Activated CD4-positive, alpha-beta T cell treated with anti-CD3 and anti-CD28 coated beads for 36 hours (primary cell): ENCODE measurements around the gene MED7. TPM values are rescaled to one million over a fixed set of nuclear protein-coding genes. Genes with fewer than 3 reads are reported as not detected.
A peak's percentile ranks its signal among the peaks of the same experiment; 100 is the strongest.

ENCODE experiments used
- ATAC-seq: fragments of 200-7000 bp; cut with Tn5 transposase; one replicate; pipeline ENCODE4 v1.10.0; 2021; ENCODE audit warnings: mild to moderate bottlenecking, moderate library complexity
- CTCF ChIA-PET: fragments of 350-600 bp; sonication (Branson Sonifier 250); formaldehyde crosslinking; loops from one replicate; lab custom pipeline; 2021; ENCODE audit warnings: antibody characterized with exemption; lab: Charles Lee
- POLR2A ChIA-PET: fragments of 350-600 bp; sonication (Branson Sonifier 250); formaldehyde crosslinking; loops from one replicate; lab custom pipeline; 2021; ENCODE audit warnings: antibody characterized with exemption, inconsistent platforms; lab: Charles Lee
- DNase-seq: peaks from one replicate; pipeline ENCODE4 v3.0.0-alpha.2; 2020
- H3K27ac Mint-ChIP-seq: one replicate; pipeline ENCODE4 v1.8.0; 2021; ENCODE audit warnings: mixed read lengths
- H3K27me3 Mint-ChIP-seq: one replicate; pipeline ENCODE4 v1.8.0; 2021; ENCODE audit warnings: mixed read lengths
- H3K36me3 Mint-ChIP-seq: one replicate; pipeline ENCODE4 v1.8.0; 2021; ENCODE audit warnings: low read depth, mixed read lengths
- H3K4me1 Mint-ChIP-seq: one replicate; pipeline ENCODE4 v1.8.0; 2021; ENCODE audit warnings: mixed read lengths
- H3K4me3 Mint-ChIP-seq: one replicate; pipeline ENCODE4 v1.8.0; 2021; ENCODE audit warnings: mild to moderate bottlenecking, moderate library complexity, mixed read lengths
- H3K9me3 Mint-ChIP-seq: one replicate; pipeline ENCODE4 v1.8.0; 2021; ENCODE audit warnings: low read depth, mixed read lengths
- intact Hi-C, 2 experiments: fragments of 100-400 bp; cut with DNase I in 1 of 2; cut with micrococcal nuclease in 1 of 2; formaldehyde crosslinking; loops; one replicate each; pipeline versions ENCODE4 v1.14.2 to v1.15.1; 2022 to 2024; cut with DNase I, micrococcal nuclease
- total RNA-seq, 2 experiments: library from RNA; stranded (reverse); gene quantifications; one replicate each; pipeline ENCODE4 v1.2.3, GENCODE V29; 2021

MED7 gene
- total RNA-seq, 2 experiments from 2014 or later = 10.0 to 16.9 TPM

DNA sequence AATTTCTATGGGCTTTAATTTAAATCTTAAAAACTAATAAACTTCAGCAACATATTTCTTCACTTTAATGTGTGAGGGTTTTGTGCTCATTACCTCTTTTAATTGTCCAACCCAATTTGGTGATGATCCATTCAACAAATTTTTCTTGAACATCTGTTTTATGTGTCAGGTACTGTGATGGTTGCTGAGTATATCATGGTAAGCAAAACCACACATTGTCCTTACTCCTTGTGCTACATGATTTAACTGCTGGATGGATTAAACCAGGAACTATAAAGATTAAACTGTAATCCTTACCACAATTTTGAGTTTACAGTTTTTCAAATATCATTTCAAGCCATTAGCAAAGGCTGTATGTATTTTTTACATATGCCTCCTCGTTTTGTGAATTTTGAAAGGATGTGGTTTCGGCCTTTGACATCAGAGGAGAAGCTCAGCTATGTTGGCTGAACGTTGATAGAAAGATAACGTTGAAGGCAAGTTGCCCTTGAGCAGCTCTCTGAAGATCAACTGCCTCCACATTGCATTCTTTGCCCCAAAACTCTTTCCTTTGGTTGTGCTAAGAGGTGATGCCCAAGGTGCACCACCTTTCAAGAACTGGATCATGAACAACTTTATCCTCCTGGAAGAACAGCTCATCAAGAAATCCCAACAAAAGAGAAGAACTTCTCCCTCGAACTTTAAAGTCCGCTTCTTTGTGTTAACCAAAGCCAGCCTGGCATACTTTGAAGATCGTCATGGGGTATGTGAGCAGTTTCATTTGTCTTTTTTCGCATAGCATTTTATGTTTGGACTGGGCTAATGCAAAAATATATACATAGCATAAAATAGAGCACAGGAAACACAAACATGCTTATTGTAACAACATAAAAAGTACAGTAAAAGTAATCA lies 38.0 kb upstream of the MED7 start, which contains the start of gene ITK:
Gene ITK, plus strand, starts transcription at position 467 of the 891 bp plus-strand sequence. Its CDS starts 138 bp downstream, at position 605.
- Mint-ChIP-seq H3K27ac (peak within 1 kb of the TSS; percentile 100), H3K36me3 (peaks cover 46% of the 10 kb centered on the region), H3K4me3 (peak within 1 kb of the TSS; percentile 93), H3K9me3 (no peaks in the 10 kb centered on the region), H3K27me3 (no peaks in the 10 kb centered on the region), H3K4me1 (peaks cover 43% of the 10 kb centered on the region)
- ChIA-PET CTCF (interaction anchor here (0.5 to 5.3 kb wide), 16 partner anchors 6 to 88 kb away, joined by 3 to 33 read pairs (median 6); no protein-coding TSS in a partner anchor), POLR2A (interaction anchor here (0.6 to 2.3 kb wide), 10 partner anchors 9 to 93 kb away, joined by 3 to 10 read pairs (median 4); partner anchors contain the start of gene MED7)
- ATAC-seq (peak; percentile 45), DNase-seq (peak; percentile 52)
- intact Hi-C loops = loop anchor here (1.0 to 2.0 kb wide), 7 partner anchors 8 to 92 kb away; no protein-coding TSS in a partner anchor

DNA sequence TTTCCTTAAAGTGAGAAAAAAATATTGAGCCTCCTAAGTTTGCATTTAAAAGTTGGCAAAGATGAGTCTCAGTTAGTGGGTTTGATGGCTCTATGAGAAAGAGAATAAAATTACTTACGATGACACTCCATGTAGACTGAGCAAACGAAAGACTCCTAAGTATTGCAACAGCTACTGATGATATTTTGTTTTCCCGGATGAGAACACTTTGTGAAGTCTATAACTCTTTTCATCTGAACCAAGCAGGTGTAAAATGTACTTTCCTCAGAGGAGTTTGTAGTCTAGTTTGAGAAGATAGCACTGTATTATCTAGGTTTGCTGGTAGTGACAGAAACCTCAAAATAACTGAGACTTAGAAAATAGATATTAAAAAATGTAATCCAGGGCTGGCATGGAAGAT lies 36.3 kb upstream of the MED7 start:
- ATAC-seq (peak; percentile 10), DNase-seq (no peak)
- Mint-ChIP-seq H3K27me3 (no peaks in the 10 kb centered on the region), H3K27ac (peak overlapping the region; percentile 100), H3K4me1 (peaks cover 58% of the 10 kb centered on the region), H3K4me3 (peak overlapping the region; percentile 93), H3K36me3 (peaks cover 30% of the 10 kb centered on the region), H3K9me3 (no peaks in the 10 kb centered on the region)
- ChIA-PET POLR2A (interaction anchor here (0.6 to 2.3 kb wide), 5 partner anchors 10 to 43 kb away, joined by 3 to 10 read pairs (median 3); no protein-coding TSS in a partner anchor), CTCF (interaction anchor here (0.5 to 5.0 kb wide), 6 partner anchors 11 to 89 kb away, joined by 3 to 24 read pairs (median 6); no protein-coding TSS in a partner anchor)
- intact Hi-C loops = loop anchor here in 1 of 2 experiments (1.0 kb wide), 1 partner anchor 20 kb away; no protein-coding TSS in a partner anchor

DNA sequence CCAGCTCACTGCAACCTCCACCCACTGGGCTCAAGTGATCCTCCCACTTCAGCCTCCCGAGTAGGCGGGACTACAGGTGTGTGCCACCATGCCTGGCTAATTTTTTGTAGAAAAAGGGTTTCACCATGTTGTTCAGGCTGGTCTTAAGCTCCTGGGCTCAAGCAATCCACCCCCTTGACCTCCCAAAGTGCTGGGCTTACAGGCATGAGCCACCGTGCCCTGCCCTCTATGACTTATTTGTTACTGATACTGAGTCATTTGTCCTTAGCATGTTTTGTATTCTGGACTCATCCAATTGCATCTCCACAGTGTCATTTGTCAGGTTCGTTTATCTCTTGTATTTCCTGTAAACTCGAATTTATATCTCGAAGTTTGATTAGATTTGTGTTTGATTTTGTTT lies 35.3 kb upstream of the MED7 start:
- no peaks in the 10 kb centered on the region for H3K9me3 Mint-ChIP-seq
- ChIA-PET CTCF (interaction anchor here (0.6 to 1.2 kb wide), 3 partner anchors 9 to 21 kb away, joined by 3 to 6 read pairs (median 3); no protein-coding TSS in a partner anchor), POLR2A (no interaction called here)
- peak; percentile 55 for ATAC-seq
- peak overlapping the region; percentile 93 for H3K4me3 Mint-ChIP-seq
- peak overlapping the region; percentile 100 for H3K27ac Mint-ChIP-seq
- no peaks in the 10 kb centered on the region for H3K27me3 Mint-ChIP-seq
- peaks cover 64% of the 10 kb centered on the region for H3K4me1 Mint-ChIP-seq
- peaks cover 21% of the 10 kb centered on the region for H3K36me3 Mint-ChIP-seq
- peak; percentile 60 for DNase-seq
- intact Hi-C loops = loop anchor here in 1 of 2 experiments (1.0 kb wide), 1 partner anchor 19 kb away; no protein-coding TSS in a partner anchor

DNA sequence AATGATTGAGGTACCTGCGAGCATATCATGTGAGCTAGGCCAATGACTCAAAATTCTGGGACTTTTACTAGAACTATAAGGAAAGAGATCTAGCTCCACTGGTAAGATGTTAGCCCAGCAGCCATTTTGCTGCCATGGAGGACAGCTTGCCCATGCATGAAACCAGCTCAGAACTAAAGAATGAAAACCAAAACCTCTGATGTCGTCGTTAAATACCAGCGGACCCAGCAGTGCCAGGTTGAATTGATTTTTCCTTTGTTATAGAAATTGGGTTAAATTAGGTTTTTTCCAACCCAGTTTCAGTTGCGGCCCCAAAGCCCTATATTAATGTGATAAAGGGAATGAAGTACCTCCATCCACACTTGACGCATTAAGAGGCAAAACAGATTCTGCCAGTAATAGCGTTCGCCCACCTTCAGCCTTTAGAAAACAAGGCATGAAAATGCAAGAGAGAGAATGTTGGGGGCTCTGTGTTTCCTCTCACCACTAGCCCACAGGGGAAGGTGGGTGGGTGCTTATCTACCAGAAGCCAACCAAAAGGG lies 32.5 kb upstream of the MED7 start:
- intact Hi-C loops = no loop called here
- Mint-ChIP-seq H3K27ac (peak overlapping the region; percentile 86), H3K4me1 (peaks cover 87% of the 10 kb centered on the region), H3K27me3 (no peaks in the 10 kb centered on the region), H3K4me3 (peak overlapping the region; percentile 31), H3K9me3 (peaks cover 7% of the 10 kb centered on the region), H3K36me3 (peaks cover 13% of the 10 kb centered on the region)
- ATAC-seq (peak; percentile 2), DNase-seq (peak; percentile 42)
- ChIA-PET POLR2A (interaction anchor here (0.6 to 1.9 kb wide), 7 partner anchors 8 to 46 kb away, joined by 3 to 6 read pairs (median 4); no protein-coding TSS in a partner anchor), CTCF (interaction anchor here (0.7 to 5.9 kb wide), 8 partner anchors 8 to 78 kb away, joined by 3 to 40 read pairs (median 4); partner anchors contain the start of gene ITK)

DNA sequence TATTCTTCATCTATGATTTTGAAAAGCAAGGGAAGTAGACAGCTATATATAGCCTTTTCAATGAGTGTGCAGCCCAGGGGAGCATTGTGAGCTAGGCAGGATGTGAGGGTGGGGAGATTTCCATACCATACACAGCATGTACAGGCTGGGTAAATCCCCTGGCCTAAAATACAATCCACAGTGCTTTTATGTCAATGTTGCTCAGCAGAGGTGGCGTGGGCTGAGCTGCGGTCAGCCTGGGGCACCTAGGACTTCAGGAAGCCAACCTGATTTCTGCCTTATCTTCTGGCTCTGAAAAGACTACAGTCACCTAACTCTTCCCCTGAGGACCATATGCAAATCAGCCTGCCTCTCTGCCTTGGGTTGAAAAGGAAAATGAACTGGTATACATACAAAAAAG lies 29.7 kb upstream of the MED7 start:
- H3K27me3 Mint-ChIP-seq = no peaks in the 10 kb centered on the region
- peak overlapping the region; percentile 94 for H3K27ac Mint-ChIP-seq
- H3K9me3 Mint-ChIP-seq = peaks cover 10% of the 10 kb centered on the region
- intact Hi-C loops = loop anchor here (1.0 to 5.0 kb wide), 9 partner anchors 8 to 430 kb away; partner anchors contain the start of gene ITK (in 2 of the 2)
- ATAC-seq (peak; percentile 93), DNase-seq (peak; percentile 96)
- ChIA-PET POLR2A (interaction anchor here (0.6 to 1.6 kb wide), 9 partner anchors 12 to 100 kb away, joined by 3 to 6 read pairs (median 4); partner anchors contain the start of gene MED7), CTCF (interaction anchor here (0.7 to 5.9 kb wide), 16 partner anchors 10 to 107 kb away, joined by 3 to 40 read pairs (median 4); partner anchors contain the start of gene ITK)
- peak overlapping the region; percentile 63 for H3K4me3 Mint-ChIP-seq
- H3K4me1 Mint-ChIP-seq = peaks cover 85% of the 10 kb centered on the region
- peaks cover 22% of the 10 kb centered on the region for H3K36me3 Mint-ChIP-seq

DNA sequence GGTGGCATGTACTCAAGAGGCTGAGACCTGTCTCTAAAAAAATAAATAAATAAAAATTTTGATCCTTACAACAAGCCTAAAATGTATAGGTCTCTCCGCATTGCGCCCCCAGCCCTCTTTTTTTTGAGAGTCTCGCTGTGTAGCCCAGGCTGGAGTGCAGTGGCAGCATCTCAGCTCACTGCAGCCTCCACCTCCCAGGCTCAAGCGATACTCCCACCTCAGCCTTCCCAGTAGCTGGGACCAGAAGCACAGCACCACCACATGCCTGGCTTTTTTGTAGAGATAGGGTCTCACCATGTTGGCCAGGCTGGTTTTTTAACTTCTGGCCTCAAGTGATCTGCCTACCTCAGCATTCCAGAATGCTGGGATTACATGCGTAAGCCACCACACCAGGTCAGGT lies 25.6 kb upstream of the MED7 start:
- Mint-ChIP-seq H3K27ac (peak overlapping the region; percentile 92), H3K4me1 (peaks cover 79% of the 10 kb centered on the region), H3K36me3 (peaks cover 22% of the 10 kb centered on the region), H3K9me3 (peaks cover 10% of the 10 kb centered on the region), H3K4me3 (no peak overlapping the region), H3K27me3 (no peaks in the 10 kb centered on the region)
- intact Hi-C loops = no loop called here
- POLR2A ChIA-PET = interaction anchor here (2.1 kb wide), 1 partner anchor 51 kb away, joined by 10 read pairs; no protein-coding TSS in a partner anchor
- DNase-seq (no peak), ATAC-seq (no peak)
- CTCF ChIA-PET = interaction anchor here (0.8 to 3.2 kb wide), 10 partner anchors 8 to 144 kb away, joined by 3 to 24 read pairs (median 6); partner anchors contain the start of genes ITK and MED7

DNA sequence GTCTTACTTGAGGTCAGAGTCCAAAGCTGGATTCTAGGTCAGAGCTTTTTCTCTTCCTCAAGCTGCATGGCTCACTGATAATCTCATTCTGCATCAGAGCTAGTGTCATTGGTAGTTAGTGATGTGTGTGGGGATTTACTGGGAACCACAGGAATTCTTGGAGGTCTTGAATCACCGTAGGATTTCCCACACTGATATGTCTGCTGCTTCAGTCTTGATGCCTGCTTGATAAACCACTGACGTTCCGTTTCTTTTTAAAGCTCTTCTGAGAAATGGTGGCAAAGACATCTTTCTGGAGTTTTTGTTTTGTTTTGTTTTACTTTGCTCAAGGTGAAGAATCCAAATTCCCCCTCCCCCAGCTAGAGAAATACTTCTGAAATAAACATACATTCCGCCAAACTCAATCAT lies 24.6 kb upstream of the MED7 start:
- CTCF ChIA-PET = interaction anchor here (0.5 to 3.2 kb wide), 15 partner anchors 10 to 145 kb away, joined by 3 to 24 read pairs (median 4); partner anchors contain the start of genes ITK and MED7
- POLR2A ChIA-PET = interaction anchor here (0.5 to 2.1 kb wide), 14 partner anchors 8 to 86 kb away, joined by 3 to 10 read pairs (median 4); partner anchors contain the start of genes ITK and MED7
- no peak for DNase-seq

DNA sequence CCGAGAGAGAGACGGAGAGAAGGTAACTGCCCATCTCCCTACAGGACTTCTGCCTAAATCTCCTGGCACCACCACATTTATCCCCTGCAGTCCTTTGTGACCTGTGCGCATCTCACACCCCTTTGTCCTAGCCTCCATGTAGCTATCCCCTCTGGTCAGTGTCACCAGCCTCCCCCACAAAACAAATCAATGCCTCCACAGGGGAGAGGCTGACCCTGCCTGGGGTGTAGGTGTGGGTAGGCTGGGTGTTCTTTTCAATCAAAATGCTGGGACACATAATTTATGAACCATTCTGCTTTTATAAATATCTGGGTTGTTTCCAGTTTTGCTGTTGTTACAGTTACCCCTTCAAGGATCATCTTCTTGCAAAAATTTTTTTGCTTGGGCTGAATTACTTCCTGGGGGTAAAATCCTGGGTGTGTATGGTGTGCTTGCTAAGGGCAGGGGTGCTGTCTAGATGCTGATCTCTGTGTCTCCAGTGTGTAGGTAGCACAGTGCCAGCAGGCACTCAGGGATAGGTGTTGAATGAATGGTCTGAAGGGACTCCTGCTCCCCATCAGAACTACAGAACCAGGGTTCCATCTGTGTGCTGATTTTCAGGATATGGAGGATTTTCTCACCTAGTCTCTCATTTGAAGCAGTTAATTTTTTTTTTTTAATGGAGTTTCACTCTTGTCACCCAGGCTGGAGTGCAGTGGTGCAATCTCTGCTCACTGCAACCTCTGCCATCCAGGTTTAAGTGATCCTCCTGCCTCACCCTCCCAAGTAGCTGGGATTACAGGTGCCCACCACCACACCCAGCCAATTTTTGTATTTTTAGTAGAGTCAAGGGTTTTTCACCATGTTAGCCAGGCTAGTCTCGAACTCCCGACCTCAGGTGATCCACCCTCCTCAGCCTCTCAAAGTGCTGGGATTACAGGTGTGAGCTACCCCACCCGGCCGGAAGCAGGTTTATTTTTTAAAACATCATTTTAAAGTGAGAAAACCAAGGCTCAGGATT lies 23.8 kb upstream of the MED7 start, which contains the start of gene GARIN3:
Gene GARIN3, minus strand, starts transcription at position 51 of the 1,000 bp plus-strand sequence. CDS start 96 bp downstream, outside the sequence.
- peak within 1 kb of the TSS; percentile 47 for H3K4me3 Mint-ChIP-seq
- DNase-seq = no peak
- ChIA-PET POLR2A (interaction anchor here (0.5 to 2.1 kb wide), 12 partner anchors 9 to 86 kb away, joined by 3 to 10 read pairs (median 4); partner anchors contain the start of genes ITK and MED7), CTCF (interaction anchor here (0.5 to 3.2 kb wide), 14 partner anchors 10 to 101 kb away, joined by 3 to 24 read pairs (median 4); partner anchors contain the start of genes ITK and MED7)
- peak within 1 kb of the TSS; percentile 88 for H3K27ac Mint-ChIP-seq
- peaks cover 70% of the 10 kb centered on the region for H3K4me1 Mint-ChIP-seq
- ATAC-seq = no peak
- H3K36me3 Mint-ChIP-seq = peaks cover 22% of the 10 kb centered on the region
- H3K27me3 Mint-ChIP-seq = no peaks in the 10 kb centered on the region
- intact Hi-C loops = loop anchor here in 1 of 2 experiments (1.0 kb wide), 1 partner anchor 185 kb away; no protein-coding TSS in a partner anchor
- peaks cover 10% of the 10 kb centered on the region for H3K9me3 Mint-ChIP-seq

More for the DNA sequence above, 24.6 kb upstream of the MED7 start:
- Mint-ChIP-seq H3K27ac (peak overlapping the region; percentile 88), H3K36me3 (peaks cover 22% of the 10 kb centered on the region), H3K27me3 (no peaks in the 10 kb centered on the region), H3K4me1 (peaks cover 76% of the 10 kb centered on the region), H3K4me3 (peak overlapping the region; percentile 47), H3K9me3 (peaks cover 10% of the 10 kb centered on the region)
- intact Hi-C loops = loop anchor here in 1 of 2 experiments (1.0 kb wide), 1 partner anchor 184 kb away; no protein-coding TSS in a partner anchor
- ATAC-seq = peak; percentile 74

DNA sequence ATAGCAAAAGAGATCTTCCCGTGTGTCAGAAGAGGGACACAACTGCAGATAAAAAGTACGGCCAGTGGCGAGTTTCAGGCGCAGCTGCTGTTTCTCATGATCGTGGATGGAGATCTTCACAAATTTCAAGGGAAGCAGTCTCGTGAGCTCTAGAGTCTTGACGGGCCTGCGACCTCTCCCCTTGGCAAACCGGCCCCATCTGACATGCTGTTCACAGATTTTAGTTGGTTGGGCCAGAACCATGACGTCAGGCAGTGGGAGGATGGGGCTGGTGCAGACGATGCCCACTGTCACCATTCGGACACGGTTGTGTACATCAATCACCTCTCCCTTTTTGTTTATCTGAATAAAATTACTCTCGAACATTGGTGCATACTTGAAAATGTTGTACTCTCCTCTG lies 23.0 kb upstream of the MED7 start:
- ChIA-PET CTCF (interaction anchor here (0.5 to 1.1 kb wide), 4 partner anchors 10 to 21 kb away, joined by 3 read pairs; no protein-coding TSS in a partner anchor), POLR2A (no interaction called here)
- Mint-ChIP-seq H3K9me3 (peaks cover 3% of the 10 kb centered on the region), H3K27me3 (no peaks in the 10 kb centered on the region), H3K27ac (peak overlapping the region; percentile 88), H3K36me3 (peaks cover 14% of the 10 kb centered on the region), H3K4me3 (no peak overlapping the region), H3K4me1 (peaks cover 67% of the 10 kb centered on the region)
- intact Hi-C loops = no loop called here
- ATAC-seq = no peak
- DNase-seq = no peak
